ENCODE results near the gene PACRG. TPM values are rescaled to one million over a fixed set of nuclear protein-coding genes. Genes with fewer than 3 reads are reported as not detected.
A peak's percentile ranks its signal among the peaks of the same experiment; 100 is the strongest.

PACRG gene
- total RNA-seq, 2 experiments from 2014 or later, result 0.78 TPM; not detected in 1

DNA sequence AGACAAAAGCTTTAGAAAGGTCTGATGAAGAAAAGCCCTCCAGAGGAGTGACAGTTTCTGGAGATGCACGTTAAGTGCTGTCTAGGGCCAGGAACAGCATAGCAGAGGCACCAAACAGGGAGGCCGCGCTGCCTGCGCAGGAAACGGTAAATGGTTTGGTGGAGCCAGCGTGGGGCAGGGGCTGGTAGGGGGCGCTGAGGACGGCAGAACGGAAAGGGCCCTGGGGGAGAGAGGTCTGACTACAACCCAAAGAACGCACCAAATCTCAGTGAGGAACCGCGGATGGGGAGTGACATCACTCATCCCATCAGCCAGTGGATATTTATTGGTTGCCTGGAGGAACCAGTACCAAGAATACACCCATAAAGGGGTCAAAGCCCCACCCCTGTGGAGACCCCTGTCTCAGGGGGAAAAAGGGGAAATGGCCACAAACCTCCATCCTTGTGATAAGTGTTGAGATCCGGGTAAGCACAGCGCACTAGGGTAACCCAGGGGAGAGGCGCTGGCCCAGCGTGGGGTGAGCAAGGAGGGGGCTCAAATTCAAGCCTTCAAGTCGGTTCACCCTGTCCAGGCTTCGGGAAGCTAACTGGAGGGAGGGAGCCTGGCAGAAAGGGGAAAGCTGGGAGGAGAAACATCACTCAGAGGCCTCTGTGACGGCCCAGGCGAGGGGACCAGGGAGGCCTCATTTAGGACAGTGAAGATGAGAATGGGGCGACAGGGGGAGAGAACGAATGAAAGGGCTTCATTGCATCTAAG, 437.6 kb downstream of the PACRG start:
- no peak for DNase-seq
- ChIA-PET CTCF (no interaction called here), POLR2A (no interaction called here)
- H3K27ac Mint-ChIP-seq, result no peak overlapping the region
- ATAC-seq, result no peak
- no peaks in the 10 kb centered on the region for H3K27me3 Mint-ChIP-seq (ENCODE audit: low read depth)
- H3K9me3 Mint-ChIP-seq (ENCODE audit: insufficient read depth), result no peaks in the 10 kb centered on the region
- no peak overlapping the region for H3K4me3 Mint-ChIP-seq
- H3K36me3 Mint-ChIP-seq (ENCODE audit: low read depth), result no peaks in the 10 kb centered on the region
- H3K4me1 Mint-ChIP-seq (ENCODE audit: low read depth), result no peaks in the 10 kb centered on the region

GRCh38 chr6:163165922-163166321, 438.1 kb downstream of the PACRG start:
- Mint-ChIP-seq H3K27me3 (ENCODE audit: low read depth) (no peaks in the 10 kb centered on the region), H3K4me3 (no peak overlapping the region), H3K27ac (no peak overlapping the region), H3K36me3 (ENCODE audit: low read depth) (no peaks in the 10 kb centered on the region), H3K4me1 (ENCODE audit: low read depth) (no peaks in the 10 kb centered on the region), H3K9me3 (ENCODE audit: insufficient read depth) (no peaks in the 10 kb centered on the region)
- ChIA-PET CTCF (no interaction called here), POLR2A (no interaction called here)
- DNase-seq, result no peak
- no peak for ATAC-seq

- no peaks in the 10 kb centered on the region for H3K36me3 Mint-ChIP-seq (ENCODE audit: low read depth)
- H3K4me1 Mint-ChIP-seq (ENCODE audit: low read depth), result no peaks in the 10 kb centered on the region
- DNase-seq (no peak), ATAC-seq (no peak)
- CTCF ChIA-PET, result interaction anchor here (1.5 kb wide), 1 partner anchor 8 kb away, joined by 3 read pairs; no protein-coding TSS in a partner anchor
- H3K27ac Mint-ChIP-seq, result no peak overlapping the region
- no peak overlapping the region for H3K4me3 Mint-ChIP-seq
- POLR2A ChIA-PET, result no interaction called here
- H3K9me3 Mint-ChIP-seq (ENCODE audit: insufficient read depth), result no peaks in the 10 kb centered on the region
- H3K27me3 Mint-ChIP-seq (ENCODE audit: low read depth), result no peaks in the 10 kb centered on the region
Observed at GRCh38 chr6:163166507-163166906, 438.7 kb downstream of the PACRG start.

GRCh38 chr6:163169521-163169920, 441.7 kb downstream of the PACRG start:
- Mint-ChIP-seq H3K4me3 (no peak overlapping the region), H3K4me1 (ENCODE audit: low read depth) (no peaks in the 10 kb centered on the region), H3K27me3 (ENCODE audit: low read depth) (no peaks in the 10 kb centered on the region), H3K27ac (no peak overlapping the region), H3K9me3 (ENCODE audit: insufficient read depth) (no peaks in the 10 kb centered on the region), H3K36me3 (ENCODE audit: low read depth) (no peaks in the 10 kb centered on the region)
- ChIA-PET POLR2A (no interaction called here), CTCF (interaction anchor here (0.6 to 2.5 kb wide), 3 partner anchors 9 to 22 kb away, joined by 3 to 11 read pairs (median 7); no protein-coding TSS in a partner anchor)
- ATAC-seq (no peak), DNase-seq (no peak)

- H3K4me1 Mint-ChIP-seq (ENCODE audit: low read depth), result no peaks in the 10 kb centered on the region
- H3K4me3 Mint-ChIP-seq, result no peak overlapping the region
- ATAC-seq (peak; percentile 30), DNase-seq (peak; percentile 34)
- POLR2A ChIA-PET, result no interaction called here
- H3K27ac Mint-ChIP-seq, result no peak overlapping the region
- no peaks in the 10 kb centered on the region for H3K9me3 Mint-ChIP-seq (ENCODE audit: insufficient read depth)
- no peaks in the 10 kb centered on the region for H3K36me3 Mint-ChIP-seq (ENCODE audit: low read depth)
- H3K27me3 Mint-ChIP-seq (ENCODE audit: low read depth), result no peaks in the 10 kb centered on the region
- CTCF ChIA-PET, result interaction anchor here (0.6 to 2.5 kb wide), 7 partner anchors 10 to 28 kb away, joined by 3 to 11 read pairs (median 4); no protein-coding TSS in a partner anchor
Observed at GRCh38 chr6:163170294-163170883, 442.6 kb downstream of the PACRG start.

GRCh38 chr6:163173741-163174140, 446.0 kb downstream of the PACRG start:
- Mint-ChIP-seq H3K4me1 (ENCODE audit: low read depth) (no peaks in the 10 kb centered on the region), H3K36me3 (ENCODE audit: low read depth) (no peaks in the 10 kb centered on the region), H3K9me3 (ENCODE audit: insufficient read depth) (no peaks in the 10 kb centered on the region), H3K4me3 (no peak overlapping the region), H3K27ac (no peak overlapping the region), H3K27me3 (ENCODE audit: low read depth) (no peaks in the 10 kb centered on the region)
- DNase-seq (no peak), ATAC-seq (no peak)
- POLR2A ChIA-PET, result interaction anchor here (0.6 kb wide), 1 partner anchor 503 kb away, joined by 3 read pairs; no protein-coding TSS in a partner anchor
- CTCF ChIA-PET, result no interaction called here

DNA sequence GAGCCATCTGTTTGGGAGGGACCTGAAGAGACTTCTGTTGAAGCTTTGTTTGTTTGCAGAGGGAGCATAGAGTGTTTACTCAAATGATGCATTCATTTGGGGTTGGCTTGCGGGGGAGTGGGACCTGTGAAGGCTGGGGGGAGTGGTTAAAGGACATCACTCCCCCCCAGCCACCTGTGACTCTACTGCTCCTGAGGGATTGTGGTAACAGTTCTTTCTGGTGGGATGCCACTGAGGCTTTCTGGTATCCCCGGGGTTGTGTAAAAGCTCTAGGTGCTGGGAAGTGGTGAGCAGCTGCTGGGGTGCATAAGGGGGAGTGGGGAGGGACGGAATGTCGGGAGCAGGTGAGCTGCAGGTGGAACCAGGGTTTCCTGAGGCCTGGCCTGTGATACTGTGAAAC, 447.5 kb downstream of the PACRG start:
- ChIA-PET POLR2A (no interaction called here), CTCF (no interaction called here)
- H3K4me1 Mint-ChIP-seq (ENCODE audit: low read depth), result no peaks in the 10 kb centered on the region
- no peak for ATAC-seq
- no peaks in the 10 kb centered on the region for H3K27me3 Mint-ChIP-seq (ENCODE audit: low read depth)
- no peaks in the 10 kb centered on the region for H3K36me3 Mint-ChIP-seq (ENCODE audit: low read depth)
- H3K4me3 Mint-ChIP-seq, result no peak overlapping the region
- no peak overlapping the region for H3K27ac Mint-ChIP-seq
- no peaks in the 10 kb centered on the region for H3K9me3 Mint-ChIP-seq (ENCODE audit: insufficient read depth)
- DNase-seq, result no peak

DNA sequence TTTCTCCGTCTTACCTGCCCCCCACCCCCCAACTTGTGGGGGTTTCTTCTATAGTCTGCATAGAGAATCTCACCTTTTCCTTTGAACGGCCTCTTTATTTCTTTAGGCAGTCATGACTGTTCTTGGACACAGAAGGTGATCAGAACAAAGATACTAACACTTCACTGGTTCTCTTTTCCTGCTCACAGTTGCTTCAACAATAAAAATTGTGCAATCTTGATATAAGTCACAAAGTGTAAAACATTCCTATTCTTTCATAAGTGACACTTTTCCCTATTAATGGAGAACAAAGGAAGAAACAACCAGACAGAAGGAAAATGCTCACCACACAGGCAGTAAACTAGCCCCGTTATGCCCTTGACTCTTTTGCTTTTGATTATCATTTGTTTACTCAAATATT, 448.3 kb downstream of the PACRG start:
- ChIA-PET POLR2A (no interaction called here), CTCF (no interaction called here)
- H3K27me3 Mint-ChIP-seq (ENCODE audit: low read depth), result no peaks in the 10 kb centered on the region
- no peaks in the 10 kb centered on the region for H3K4me1 Mint-ChIP-seq (ENCODE audit: low read depth)
- no peaks in the 10 kb centered on the region for H3K9me3 Mint-ChIP-seq (ENCODE audit: insufficient read depth)
- no peak overlapping the region for H3K27ac Mint-ChIP-seq
- no peak overlapping the region for H3K4me3 Mint-ChIP-seq
- ATAC-seq (no peak), DNase-seq (no peak)
- H3K36me3 Mint-ChIP-seq (ENCODE audit: low read depth), result no peaks in the 10 kb centered on the region

DNA sequence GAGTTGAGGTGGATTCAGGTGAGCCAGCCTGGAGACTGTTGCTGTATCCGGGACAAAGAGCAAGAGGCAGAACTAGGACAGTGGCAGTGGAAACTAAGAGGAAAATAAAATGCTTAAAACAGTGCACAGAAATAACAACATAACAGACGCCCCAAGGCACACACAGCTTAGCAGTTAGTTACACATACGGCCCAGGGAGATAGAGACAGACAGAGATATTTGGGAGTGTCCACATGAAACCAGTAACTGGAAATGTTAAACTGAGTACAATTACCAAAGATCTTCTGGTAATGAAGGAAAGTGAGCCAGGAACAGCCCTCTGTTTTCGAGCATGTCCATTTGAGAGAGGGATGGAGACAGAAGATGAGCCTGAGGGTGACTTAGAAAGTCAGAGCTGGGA, 449.2 kb downstream of the PACRG start:
- no peak for ATAC-seq
- ChIA-PET CTCF (no interaction called here), POLR2A (no interaction called here)
- no peaks in the 10 kb centered on the region for H3K9me3 Mint-ChIP-seq (ENCODE audit: insufficient read depth)
- no peaks in the 10 kb centered on the region for H3K27me3 Mint-ChIP-seq (ENCODE audit: low read depth)
- no peaks in the 10 kb centered on the region for H3K36me3 Mint-ChIP-seq (ENCODE audit: low read depth)
- no peak overlapping the region for H3K4me3 Mint-ChIP-seq
- no peak for DNase-seq
- H3K27ac Mint-ChIP-seq, result no peak overlapping the region
- no peaks in the 10 kb centered on the region for H3K4me1 Mint-ChIP-seq (ENCODE audit: low read depth)

DNA sequence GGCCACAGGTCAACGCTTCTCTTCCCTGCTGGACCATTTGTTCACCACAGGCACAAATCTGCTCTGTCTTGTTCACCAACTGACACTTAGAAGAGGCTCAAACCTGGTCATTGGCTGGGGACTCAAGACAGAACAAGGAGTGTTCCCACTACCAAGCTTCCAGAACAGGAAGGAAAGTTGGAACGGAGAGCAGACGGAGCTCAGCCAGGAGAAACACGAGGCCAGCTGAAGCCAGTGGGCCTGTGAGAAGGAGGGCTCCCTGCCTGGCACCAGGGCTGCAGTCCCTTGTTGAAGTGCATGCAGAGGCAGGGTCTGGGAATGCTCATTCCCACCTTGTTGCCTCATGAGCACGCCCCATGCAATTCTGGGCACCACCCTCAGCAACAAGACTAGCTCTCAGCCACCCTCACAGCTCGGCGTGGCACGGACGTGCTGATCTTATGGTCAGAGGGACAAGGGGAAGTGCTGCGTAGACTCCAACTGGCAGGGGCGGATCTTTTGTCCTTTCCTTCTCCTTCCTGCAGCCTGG, 450.2 kb downstream of the PACRG start:
- DNase-seq (no peak), ATAC-seq (no peak)
- Mint-ChIP-seq H3K36me3 (ENCODE audit: low read depth) (no peaks in the 10 kb centered on the region), H3K4me1 (ENCODE audit: low read depth) (no peaks in the 10 kb centered on the region), H3K9me3 (ENCODE audit: insufficient read depth) (no peaks in the 10 kb centered on the region), H3K4me3 (no peak overlapping the region), H3K27ac (no peak overlapping the region), H3K27me3 (ENCODE audit: low read depth) (no peaks in the 10 kb centered on the region)
- CTCF ChIA-PET, result interaction anchor here (1.3 kb wide), 1 partner anchor 14 kb away, joined by 4 read pairs; no protein-coding TSS in a partner anchor
- POLR2A ChIA-PET, result no interaction called here

- ChIA-PET POLR2A (no interaction called here), CTCF (interaction anchor here (1.3 kb wide), 1 partner anchor 15 kb away, joined by 4 read pairs; no protein-coding TSS in a partner anchor)
- no peaks in the 10 kb centered on the region for H3K27me3 Mint-ChIP-seq (ENCODE audit: low read depth)
- ATAC-seq (no peak), DNase-seq (no peak)
- no peaks in the 10 kb centered on the region for H3K4me1 Mint-ChIP-seq (ENCODE audit: low read depth)
- H3K4me3 Mint-ChIP-seq, result no peak overlapping the region
- H3K27ac Mint-ChIP-seq, result no peak overlapping the region
- no peaks in the 10 kb centered on the region for H3K9me3 Mint-ChIP-seq (ENCODE audit: insufficient read depth)
- no peaks in the 10 kb centered on the region for H3K36me3 Mint-ChIP-seq (ENCODE audit: low read depth)
Observed at GRCh38 chr6:163179061-163179460, 451.3 kb downstream of the PACRG start.

DNA sequence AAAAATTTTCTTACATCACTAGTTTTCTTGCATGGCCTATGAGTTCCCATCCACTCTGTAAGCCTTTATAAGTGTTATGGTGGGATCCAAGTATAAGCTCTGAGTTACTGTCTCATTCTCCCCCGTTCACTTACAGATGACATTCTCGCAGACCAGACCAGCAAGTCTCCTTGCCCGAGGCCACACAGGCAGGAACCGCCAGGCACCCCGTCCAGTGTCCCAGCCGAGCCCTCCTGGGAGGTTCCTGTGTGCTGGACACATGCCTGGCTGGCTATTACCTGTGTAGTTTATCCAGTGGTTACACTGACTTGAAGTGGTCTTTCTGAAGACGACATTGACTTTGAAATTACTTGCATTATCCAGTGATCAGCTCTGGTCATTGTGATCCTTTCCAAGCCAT, 451.9 kb downstream of the PACRG start:
- Mint-ChIP-seq H3K36me3 (ENCODE audit: low read depth) (no peaks in the 10 kb centered on the region), H3K4me3 (no peak overlapping the region), H3K27me3 (ENCODE audit: low read depth) (no peaks in the 10 kb centered on the region), H3K4me1 (ENCODE audit: low read depth) (no peaks in the 10 kb centered on the region), H3K9me3 (ENCODE audit: insufficient read depth) (no peaks in the 10 kb centered on the region), H3K27ac (no peak overlapping the region)
- no peak for ATAC-seq
- POLR2A ChIA-PET, result no interaction called here
- CTCF ChIA-PET, result no interaction called here
- no peak for DNase-seq

All from activated CD8-positive, alpha-beta T cell treated with anti-CD3 and anti-CD28 coated beads, Interleukin-2, amount 10 ng/mL, durations not matched to agents 7 days and 5 days (primary cell).